Cardiac muscle cell (in vitro differentiated cells and primary cell): Measurements from ENCODE around the gene ALK. TPM values are rescaled to one million over a fixed set of nuclear protein-coding genes. Genes with fewer than 3 reads are reported as not detected.

Experiments used
- DNase-seq, 2 donors: peaks; one replicate each; pipeline versions ENCODE4 v3.0.0 to v3.0.0-alpha.2; 2010 to 2017; ENCODE audit warnings: low read depth in 1 of 2, low spot score in 1 of 2
- H3K27ac ChIP-seq: fragments of 200-600 bp; sonication (generic); 2 replicates; pipeline ENCODE4 v1.5.1; 2016
- H3K27me3 ChIP-seq: fragments of 200-600 bp; sonication (generic); 2 replicates; pipeline ENCODE4 v1.6.0; 2016; ENCODE audit warnings: control low read depth
- H3K36me3 ChIP-seq: fragments of 200-600 bp; sonication (generic); 2 replicates; pipeline ENCODE4 v1.5.1; 2016; ENCODE audit warnings: control low read depth
- H3K4me1 ChIP-seq: fragments of 200-600 bp; sonication (generic); 2 replicates; pipeline ENCODE4 v1.8.1; 2017; ENCODE audit warnings: low read depth, mild to moderate bottlenecking, mixed run types
- H3K4me3 ChIP-seq: fragments of 200-600 bp; sonication (generic); 2 replicates; pipeline ENCODE4 v1.5.1; 2016; ENCODE audit warnings: mild to moderate bottlenecking
- H3K9me3 ChIP-seq: fragments of 200-600 bp; sonication (generic); 2 replicates; pipeline ENCODE4 v1.5.1; 2017; ENCODE audit warnings: low read depth, mild to moderate bottlenecking, control low read depth
- polyA plus RNA-seq: library from polyadenylated mRNA; unstranded; fragments of >200 nt; fragmentation: Nextera tagmentation; extraction: Ambion mirVana; gene quantifications from 2 replicates; pipeline ENCODE4 v1.2.1, GENCODE V29; 2016
- total RNA-seq: library from RNA; depleted of rRNA; stranded (reverse); fragments of >200 nt; gene quantifications from 2 replicates; pipeline ENCODE4 v1.2.3, GENCODE V29; 2016
- TF ChIP-seq, protein P1 (sequence below): IDR thresholded peaks from 2 replicates; pipeline ENCODE4 v1.5.1; 2012; ENCODE audit warnings: low read depth, mild to moderate bottlenecking, low read length

Gene ALK
- total and polyA plus RNA-seq, 2 experiments from 2014 or later = 1.8 to 4.3 TPM

GRCh38 chr2:29786361-29786760 is 135.0 kb downstream of the ALK start:
- Histone ChIP-seq H3K27ac (no peak overlapping the region), H3K27me3 (no peaks in the 10 kb centered on the region), H3K4me1 (peaks cover 6% of the 10 kb centered on the region), H3K9me3 (no peaks in the 10 kb centered on the region), H3K4me3 (no peak overlapping the region), H3K36me3 (no peaks in the 10 kb centered on the region)
- DNase-seq = no peak
- TF ChIP-seq, protein P1, sequence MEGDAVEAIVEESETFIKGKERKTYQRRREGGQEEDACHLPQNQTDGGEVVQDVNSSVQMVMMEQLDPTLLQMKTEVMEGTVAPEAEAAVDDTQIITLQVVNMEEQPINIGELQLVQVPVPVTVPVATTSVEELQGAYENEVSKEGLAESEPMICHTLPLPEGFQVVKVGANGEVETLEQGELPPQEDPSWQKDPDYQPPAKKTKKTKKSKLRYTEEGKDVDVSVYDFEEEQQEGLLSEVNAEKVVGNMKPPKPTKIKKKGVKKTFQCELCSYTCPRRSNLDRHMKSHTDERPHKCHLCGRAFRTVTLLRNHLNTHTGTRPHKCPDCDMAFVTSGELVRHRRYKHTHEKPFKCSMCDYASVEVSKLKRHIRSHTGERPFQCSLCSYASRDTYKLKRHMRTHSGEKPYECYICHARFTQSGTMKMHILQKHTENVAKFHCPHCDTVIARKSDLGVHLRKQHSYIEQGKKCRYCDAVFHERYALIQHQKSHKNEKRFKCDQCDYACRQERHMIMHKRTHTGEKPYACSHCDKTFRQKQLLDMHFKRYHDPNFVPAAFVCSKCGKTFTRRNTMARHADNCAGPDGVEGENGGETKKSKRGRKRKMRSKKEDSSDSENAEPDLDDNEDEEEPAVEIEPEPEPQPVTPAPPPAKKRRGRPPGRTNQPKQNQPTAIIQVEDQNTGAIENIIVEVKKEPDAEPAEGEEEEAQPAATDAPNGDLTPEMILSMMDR = no peak

GRCh38 chr2:29783666-29784065 is 137.7 kb downstream of the ALK start:
- peaks cover 21% of the 10 kb centered on the region for H3K4me1 ChIP-seq
- DNase-seq = no peak
- TF ChIP-seq, protein P1 = no peak
- no peak overlapping the region for H3K4me3 ChIP-seq
- no peaks in the 10 kb centered on the region for H3K36me3 ChIP-seq
- no peaks in the 10 kb centered on the region for H3K27me3 ChIP-seq
- H3K9me3 ChIP-seq = no peaks in the 10 kb centered on the region
- no peak overlapping the region for H3K27ac ChIP-seq

- H3K27ac ChIP-seq = no peak overlapping the region
Observed at GRCh38 chr2:29782549-29783458, 138.6 kb downstream of the ALK start.

DNA sequence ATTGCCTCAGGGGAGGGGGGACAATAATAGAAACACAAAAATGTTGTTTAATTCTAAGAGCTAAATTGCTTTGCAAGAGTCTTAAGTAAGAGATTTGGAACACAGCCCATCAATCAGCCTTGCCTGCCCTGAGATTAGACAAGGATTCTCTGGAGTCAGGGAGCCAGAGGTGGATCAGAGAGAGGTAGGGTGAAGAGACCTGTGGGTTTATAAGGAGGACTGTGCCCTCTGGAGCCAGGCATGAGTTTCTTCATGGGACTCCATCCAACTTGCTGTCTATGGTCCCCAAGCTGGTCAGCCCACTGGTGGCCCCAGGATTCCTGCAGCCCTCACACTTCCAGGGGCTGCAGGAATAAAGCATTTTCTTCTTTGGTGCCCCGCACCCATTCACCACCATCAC is 139.3 kb downstream of the ALK start:
- Histone ChIP-seq H3K4me3 (no peak overlapping the region), H3K27ac (no peak overlapping the region), H3K36me3 (no peaks in the 10 kb centered on the region), H3K9me3 (no peaks in the 10 kb centered on the region), H3K4me1 (peaks cover 21% of the 10 kb centered on the region), H3K27me3 (no peaks in the 10 kb centered on the region)
- TF ChIP-seq, protein P1 = no peak
- no peak for DNase-seq

More at GRCh38 chr2:29782549-29783458, 138.6 kb downstream of the ALK start:
- TF ChIP-seq, protein P1 = no peak
- H3K36me3 ChIP-seq = no peaks in the 10 kb centered on the region
- peaks cover 21% of the 10 kb centered on the region for H3K4me1 ChIP-seq
- no peaks in the 10 kb centered on the region for H3K27me3 ChIP-seq
- no peaks in the 10 kb centered on the region for H3K9me3 ChIP-seq
- no peak for DNase-seq
- H3K4me3 ChIP-seq = no peak overlapping the region

DNA sequence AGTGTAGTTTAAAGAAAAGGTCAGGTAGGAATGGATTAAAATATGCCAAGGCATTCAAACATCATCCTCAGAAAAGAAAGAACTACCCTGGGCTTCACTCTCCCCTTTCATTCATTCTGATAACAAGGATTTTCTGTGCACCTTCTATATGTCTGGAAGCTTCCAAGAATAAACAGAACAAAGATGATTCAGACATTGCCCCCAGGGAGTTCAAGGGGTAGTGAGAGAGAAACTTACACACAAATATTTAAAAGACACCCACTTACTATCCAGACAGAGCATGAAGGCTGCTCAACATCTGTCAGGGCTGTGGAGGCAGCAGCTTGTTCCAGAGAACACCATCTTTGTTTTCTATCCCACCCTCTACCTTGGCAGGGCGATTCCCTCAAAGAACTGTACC is 140.5 kb downstream of the ALK start:
- Histone ChIP-seq H3K9me3 (no peaks in the 10 kb centered on the region), H3K4me1 (peaks cover 21% of the 10 kb centered on the region), H3K27me3 (no peaks in the 10 kb centered on the region), H3K4me3 (no peak overlapping the region), H3K36me3 (no peaks in the 10 kb centered on the region), H3K27ac (no peak overlapping the region)
- TF ChIP-seq, protein P1 = no peak
- no peak for DNase-seq
